Measurements from ENCODE around the gene TPI1. TPM values are rescaled to one million over a fixed set of nuclear protein-coding genes. Genes with fewer than 3 reads are reported as not detected.

TPI1 gene
- total RNA-seq, 1 experiment from 2014 or later: 1,607 TPM

DNA sequence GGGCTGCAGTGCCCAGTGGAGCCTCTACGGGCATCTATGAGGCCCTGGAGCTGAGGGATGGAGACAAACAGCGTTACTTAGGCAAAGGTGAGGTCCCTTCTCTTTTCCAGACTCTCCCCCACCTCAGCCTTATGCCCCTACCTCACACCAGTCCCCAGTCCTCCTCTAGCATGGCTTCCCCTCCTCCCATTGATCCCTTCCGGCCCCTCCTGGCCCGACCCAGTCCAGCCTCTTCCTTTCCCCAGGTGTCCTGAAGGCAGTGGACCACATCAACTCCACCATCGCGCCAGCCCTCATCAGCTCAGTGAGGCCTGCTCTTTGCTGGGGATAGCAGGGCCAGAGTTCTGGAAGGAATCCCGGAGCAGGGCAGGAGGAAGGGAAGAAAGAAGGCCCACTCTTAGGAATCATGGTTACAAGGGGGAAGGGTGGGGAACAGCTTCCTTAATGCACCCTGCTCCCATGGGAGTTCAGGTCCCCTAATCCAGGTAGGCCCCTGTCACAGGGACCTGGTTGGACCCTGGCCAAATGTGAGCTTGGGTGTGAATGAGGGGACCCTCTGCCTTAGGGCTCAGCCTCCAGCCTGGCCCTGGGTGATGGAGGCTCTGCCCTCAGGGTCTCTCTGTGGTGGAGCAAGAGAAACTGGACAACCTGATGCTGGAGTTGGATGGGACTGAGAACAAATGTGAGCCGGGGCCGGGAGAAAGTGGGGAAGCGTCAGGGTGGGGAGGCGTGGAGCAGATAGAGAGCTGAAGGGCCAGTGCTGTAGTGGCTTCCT lies 49.3 kb downstream of the TPI1 start:
- Histone ChIP-seq H3K27me3 (ENCODE audit: control insufficient read depth, insufficient read depth, low read length) (peaks cover 9% of the 10 kb centered on the region), H3K36me3 (replicated peaks; ENCODE audit: control insufficient read depth, insufficient read depth, low read length) (peaks cover 19% of the 10 kb centered on the region), H3K4me3 (ENCODE audit: insufficient read depth, low read depth, low read length) (no peak overlapping the region)
- peak; percentile 12 for DNase-seq

DNA sequence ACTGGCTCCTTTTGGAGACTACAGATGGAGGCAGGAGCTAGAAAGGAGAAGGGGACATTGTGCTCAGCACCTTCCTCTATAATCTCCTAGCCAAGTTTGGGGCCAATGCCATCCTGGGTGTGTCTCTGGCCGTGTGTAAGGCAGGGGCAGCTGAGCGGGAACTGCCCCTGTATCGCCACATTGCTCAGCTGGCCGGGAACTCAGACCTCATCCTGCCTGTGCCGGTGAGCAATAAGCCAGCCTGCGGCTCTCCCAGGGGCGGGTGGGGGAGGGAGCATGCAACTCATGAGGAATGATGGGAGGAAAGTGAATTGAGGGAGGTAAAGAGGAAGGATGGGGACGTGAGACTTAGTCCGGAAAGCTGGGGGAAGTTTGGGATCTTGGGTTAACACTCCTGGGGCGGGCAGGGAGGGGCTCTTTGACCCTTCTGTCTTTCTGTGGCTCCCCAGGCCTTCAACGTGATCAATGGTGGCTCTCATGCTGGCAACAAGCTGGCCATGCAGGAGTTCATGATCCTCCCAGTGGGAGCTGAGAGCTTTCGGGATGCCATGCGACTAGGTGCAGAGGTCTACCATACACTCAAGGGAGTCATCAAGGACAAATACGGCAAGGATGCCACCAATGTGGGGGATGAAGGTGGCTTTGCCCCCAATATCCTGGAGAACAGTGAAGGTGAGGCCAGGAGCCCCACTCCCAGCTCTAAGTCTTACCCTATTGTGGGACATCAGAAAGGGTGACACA lies 50.3 kb downstream of the TPI1 start:
- no peak overlapping the region for H3K4me3 ChIP-seq (ENCODE audit: insufficient read depth, low read depth, low read length)
- peaks cover 7% of the 10 kb centered on the region for H3K27me3 ChIP-seq (ENCODE audit: control insufficient read depth, insufficient read depth, low read length)
- peak; percentile 10 for DNase-seq
- peaks cover 28% of the 10 kb centered on the region for H3K36me3 ChIP-seq (replicated peaks; ENCODE audit: control insufficient read depth, insufficient read depth, low read length)

DNA sequence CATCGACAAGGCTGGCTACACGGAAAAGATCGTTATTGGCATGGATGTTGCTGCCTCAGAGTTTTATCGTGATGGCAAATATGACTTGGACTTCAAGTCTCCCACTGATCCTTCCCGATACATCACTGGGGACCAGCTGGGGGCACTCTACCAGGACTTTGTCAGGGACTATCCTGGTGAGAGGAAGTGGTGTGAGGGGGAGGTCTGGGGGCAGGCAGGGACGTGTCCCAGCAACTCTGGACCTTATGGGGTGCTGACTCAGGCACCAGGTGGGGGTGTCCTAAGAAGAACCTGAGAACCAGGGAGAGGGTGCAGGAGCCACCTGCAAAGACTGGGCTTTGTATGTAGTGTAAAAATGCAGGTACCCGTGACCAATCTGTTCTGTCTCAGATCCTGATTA lies 52.3 kb downstream of the TPI1 start:
- DNase-seq: peak; percentile 21

More for the DNA sequence above, 52.3 kb downstream of the TPI1 start:
- H3K36me3 ChIP-seq (replicated peaks; ENCODE audit: control insufficient read depth, insufficient read depth, low read length): peaks cover 31% of the 10 kb centered on the region
- no peak overlapping the region for H3K4me3 ChIP-seq (ENCODE audit: insufficient read depth, low read depth, low read length)
- peaks cover 3% of the 10 kb centered on the region for H3K27me3 ChIP-seq (ENCODE audit: control insufficient read depth, insufficient read depth, low read length)

Other genes with a start within 250 kb of the TPI1 start
- 0.04 TPM in 1 of 2 replicates, not detected in the other for gene LPAR5, start 231.6 kb upstream of the TPI1 start, total RNA-seq (2014; rRNA removed; shearing (Covaris generic))
- 0.80 and 3.6 TPM in 2 replicates for gene ACRBP, start 220.1 kb upstream of the TPI1 start, total RNA-seq (2014; rRNA removed; shearing (Covaris generic))
- 26.9 and 31.2 TPM in 2 replicates for gene ING4, start 204.4 kb upstream of the TPI1 start, total RNA-seq (2014; rRNA removed; shearing (Covaris generic))
- 34.4 and 40.3 TPM in 2 replicates for gene ZNF384, start 178.2 kb upstream of the TPI1 start, total RNA-seq (2014; rRNA removed; shearing (Covaris generic))
- gene PIANP, start 166.7 kb upstream of the TPI1 start, total RNA-seq (2014; rRNA removed; shearing (Covaris generic)): 0.42 and 1.4 TPM in 2 replicates
- 72.1 and 77.6 TPM in 2 replicates for gene COPS7A, start 143.5 kb upstream of the TPI1 start, total RNA-seq (2014; rRNA removed; shearing (Covaris generic))
- 293 and 322 TPM in 2 replicates for gene MLF2, start 114.4 kb upstream of the TPI1 start, total RNA-seq (2014; rRNA removed; shearing (Covaris generic))
- 237 and 270 TPM in 2 replicates for gene PTMS, start 101.2 kb upstream of the TPI1 start, total RNA-seq (2014; rRNA removed; shearing (Covaris generic))
- gene LAG3, start 95.0 kb upstream of the TPI1 start, total RNA-seq (2014; rRNA removed; shearing (Covaris generic)): 0.35 and 2.0 TPM in 2 replicates
- 0.66 and 0.81 TPM in 2 replicates for gene CD4, start 78.0 kb upstream of the TPI1 start, total RNA-seq (2014; rRNA removed; shearing (Covaris generic))
- gene GPR162, start 45.7 kb upstream of the TPI1 start, total RNA-seq (2014; rRNA removed; shearing (Covaris generic)): 5.4 and 7.0 TPM in 2 replicates
- gene P3H3, start 39.1 kb upstream of the TPI1 start, total RNA-seq (2014; rRNA removed; shearing (Covaris generic)): 38.0 and 46.9 TPM in 2 replicates
- 1.5 and 5.5 TPM in 2 replicates for gene GNB3, start 26.6 kb upstream of the TPI1 start, total RNA-seq (2014; rRNA removed; shearing (Covaris generic))
- 85.6 and 115 TPM in 2 replicates for gene CDCA3, start 16.2 kb upstream of the TPI1 start, total RNA-seq (2014; rRNA removed; shearing (Covaris generic))
- 103 and 112 TPM in 2 replicates for gene USP5, start 15.4 kb upstream of the TPI1 start, total RNA-seq (2014; rRNA removed; shearing (Covaris generic))
- gene SPSB2, start 5.8 kb downstream of the TPI1 start, total RNA-seq (2014; rRNA removed; shearing (Covaris generic)): 28.7 and 29.4 TPM in 2 replicates
- 4.6 and 5.7 TPM in 2 replicates for gene LRRC23, start 37.3 kb downstream of the TPI1 start, total RNA-seq (2014; rRNA removed; shearing (Covaris generic))
- gene ENO2, start 47.0 kb downstream of the TPI1 start, total RNA-seq (2014; rRNA removed; shearing (Covaris generic)): 47.4 and 59.0 TPM in 2 replicates
- gene ATN1, start 60.4 kb downstream of the TPI1 start, total RNA-seq (2014; rRNA removed; shearing (Covaris generic)): 11.4 and 13.4 TPM in 2 replicates
- gene RNU7-1, start 76.3 kb downstream of the TPI1 start, total RNA-seq (2014; rRNA removed; shearing (Covaris generic)): not detected in 2 replicates
- 136 and 153 TPM in 2 replicates for gene C12orf57, start 76.5 kb downstream of the TPI1 start, total RNA-seq (2014; rRNA removed; shearing (Covaris generic))
- gene PTPN6, start 83.8 kb downstream of the TPI1 start, total RNA-seq (2014; rRNA removed; shearing (Covaris generic)): 25.0 and 34.3 TPM in 2 replicates
- 482 and 560 TPM in 2 replicates for gene PHB2, start 103.1 kb downstream of the TPI1 start, total RNA-seq (2014; rRNA removed; shearing (Covaris generic))
- gene EMG1, start 103.4 kb downstream of the TPI1 start, total RNA-seq (2014; rRNA removed; shearing (Covaris generic)): 56.6 and 59.5 TPM in 2 replicates
- 14.4 and 16.9 TPM in 2 replicates for gene LPCAT3, start 150.9 kb downstream of the TPI1 start, total RNA-seq (2014; rRNA removed; shearing (Covaris generic))
- gene C1S, start 193.2 kb downstream of the TPI1 start, total RNA-seq (2014; rRNA removed; shearing (Covaris generic)): 4.4 and 4.8 TPM in 2 replicates
- 1.1 and 8.2 TPM in 2 replicates for gene C1R, start 224.9 kb downstream of the TPI1 start, total RNA-seq (2014; rRNA removed; shearing (Covaris generic))
- 16.3 and 18.2 TPM in 2 replicates for gene C1RL, start 241.7 kb downstream of the TPI1 start, total RNA-seq (2014; rRNA removed; shearing (Covaris generic))